HG03095 (cell line): ENCODE results near the gene KNTC1.
A peak's percentile ranks its signal among the peaks of the same experiment; 100 is the strongest.
"Not testable (repeated sequence)": the region's sequence is repeated elsewhere in the genome, so short reads cannot be mapped to it uniquely, and the experiment has no call there.

Experiments used
- ATAC-seq: cut with Tn5 transposase; IDR thresholded peaks from one replicate; pipeline ENCODE4 v1.9.1; 2021; ENCODE audit warnings: moderate library complexity; ENCODE audit not compliant: unreplicated experiment

The KNTC1 gene

DNA sequence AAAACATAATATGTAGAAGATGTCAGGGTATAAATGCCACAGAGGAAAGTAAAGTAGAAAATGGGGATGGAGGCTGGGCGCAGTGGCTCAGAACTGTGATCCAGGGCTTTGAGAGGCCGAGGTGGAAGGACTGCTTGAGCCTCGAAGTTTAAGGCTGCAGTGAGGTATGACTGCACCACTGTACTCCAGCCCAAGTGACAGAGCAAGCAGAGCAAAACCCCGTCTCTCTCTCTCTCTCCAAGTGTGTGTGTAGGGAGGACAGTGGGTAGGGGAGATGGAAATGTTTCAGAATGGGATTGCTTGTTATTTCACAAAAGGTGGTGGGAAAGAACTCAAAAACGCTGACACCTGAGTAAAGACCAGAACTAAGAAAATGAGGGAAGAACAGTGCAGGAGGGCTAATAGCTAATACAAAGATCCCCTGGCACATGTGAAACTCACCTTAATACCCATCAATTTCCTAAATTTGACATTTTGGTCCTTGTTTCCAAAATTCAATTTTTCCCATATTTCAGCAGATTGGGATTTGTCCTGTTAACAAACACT, 20.6 kb upstream of the KNTC1 start:
- ATAC-seq = no peak

DNA sequence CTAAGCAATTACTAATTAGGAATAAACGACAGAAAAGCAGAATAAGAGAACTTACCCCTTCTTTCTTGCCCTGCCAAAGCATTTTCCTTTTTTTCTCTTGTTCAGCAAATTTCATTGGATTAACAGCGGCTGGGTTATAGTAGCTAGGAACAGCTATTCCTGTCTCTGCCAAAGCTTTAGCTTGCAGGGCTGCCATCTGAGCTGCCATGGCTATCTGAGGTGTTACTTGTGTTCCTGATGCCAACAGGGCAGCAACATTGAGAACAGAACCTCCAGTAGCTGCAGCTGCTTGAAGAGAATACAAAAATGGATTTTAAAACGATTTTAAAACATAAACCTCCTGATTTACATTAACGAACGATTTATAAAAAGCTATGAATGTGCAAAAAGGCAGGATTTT, 18.9 kb upstream of the KNTC1 start:
- no peak for ATAC-seq

DNA sequence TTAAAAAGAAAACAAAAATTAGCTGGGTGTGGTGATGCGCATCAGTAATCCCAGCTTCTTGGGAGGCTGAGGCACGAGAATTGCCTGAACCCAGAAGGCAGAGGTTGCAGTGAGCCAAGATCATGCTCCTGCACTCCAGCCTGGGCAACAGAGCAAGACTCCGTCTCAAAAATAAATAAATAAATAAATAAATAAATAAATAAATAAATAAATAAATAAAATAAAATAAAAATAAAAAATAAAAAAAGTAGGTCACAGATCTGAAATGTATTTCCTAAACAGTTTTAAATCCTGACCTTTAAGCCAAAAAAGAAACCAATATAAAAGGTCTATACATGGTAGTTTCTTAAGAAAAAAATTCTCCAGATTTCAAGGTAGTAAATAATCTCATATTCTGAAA, 14.0 kb upstream of the KNTC1 start:
- ATAC-seq = not testable (repeated sequence)

DNA sequence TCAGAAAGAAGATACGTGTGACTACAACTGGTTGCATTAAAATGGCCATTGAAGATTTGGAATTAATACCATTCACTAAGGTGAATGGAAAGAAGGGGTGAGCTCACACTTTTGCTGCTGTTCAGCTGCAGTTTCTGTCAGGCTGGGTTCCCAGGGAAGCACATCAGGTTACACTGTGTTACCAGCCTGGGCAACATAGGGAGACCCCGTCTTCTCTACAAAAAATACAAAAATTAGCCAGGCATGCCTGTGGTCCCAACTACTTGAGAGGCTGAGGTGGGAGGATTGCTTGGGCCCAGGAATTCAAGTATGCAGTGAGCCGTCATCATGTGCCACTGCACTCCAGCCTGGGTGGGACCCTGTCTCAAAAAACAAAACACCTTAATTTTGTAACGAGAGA, 13.4 kb upstream of the KNTC1 start:
- no peak for ATAC-seq

DNA sequence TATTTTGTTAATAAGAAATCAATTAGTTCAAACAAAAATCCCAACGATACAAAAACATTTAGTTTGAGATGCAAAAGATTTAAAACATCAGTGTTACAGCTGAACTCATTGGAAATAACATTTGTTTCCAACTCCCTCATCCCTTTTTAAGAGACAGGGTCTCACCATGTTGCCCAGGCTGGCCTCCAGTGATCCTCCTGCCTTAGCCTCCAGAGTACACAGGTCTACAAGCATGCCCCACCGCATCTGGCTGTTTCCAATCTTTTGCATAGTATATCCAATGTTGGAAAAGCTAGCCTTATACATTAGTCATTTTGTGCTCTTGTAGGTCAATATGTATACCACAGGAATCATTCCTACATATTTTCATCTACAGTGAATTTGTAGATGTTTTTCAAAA, 11.8 kb upstream of the KNTC1 start:
- no peak for ATAC-seq

DNA sequence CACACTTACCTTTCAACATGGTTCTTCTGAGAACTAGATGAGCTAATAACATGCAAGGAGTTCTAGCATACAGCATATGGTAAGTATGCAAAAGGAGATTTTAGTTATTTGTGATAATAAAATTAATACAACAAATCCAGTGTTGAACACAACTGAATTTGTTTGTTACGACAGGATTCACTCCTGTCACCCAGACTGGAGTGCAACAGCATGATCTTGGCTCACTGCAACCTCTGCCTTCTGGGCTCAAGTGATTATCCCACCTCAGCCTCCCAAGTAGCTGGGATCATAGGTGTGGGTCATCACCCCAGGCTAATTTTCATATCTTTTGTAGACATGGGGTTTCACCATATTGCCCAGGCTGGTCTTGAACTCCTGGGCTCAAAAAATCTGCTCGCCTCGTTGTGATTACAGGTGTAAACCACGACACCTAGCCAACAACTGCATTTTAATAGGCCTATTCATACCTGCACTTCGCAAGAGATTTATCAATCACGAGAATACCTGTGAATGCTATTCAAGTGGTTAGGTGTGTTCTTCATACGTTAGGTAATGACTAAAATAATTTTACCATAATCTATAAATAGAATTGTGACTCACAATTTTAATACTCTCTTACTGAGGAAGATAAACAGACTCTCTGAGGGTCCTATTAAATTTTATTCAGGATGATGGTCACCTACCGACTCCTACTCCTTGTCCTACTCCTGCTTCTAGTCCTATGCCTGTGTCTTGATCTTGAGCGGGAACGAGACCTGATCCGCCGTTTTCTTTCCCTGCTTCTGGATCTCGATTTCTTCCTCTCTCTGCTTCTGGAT, 10.3 kb upstream of the KNTC1 start:
- no peak for ATAC-seq

DNA sequence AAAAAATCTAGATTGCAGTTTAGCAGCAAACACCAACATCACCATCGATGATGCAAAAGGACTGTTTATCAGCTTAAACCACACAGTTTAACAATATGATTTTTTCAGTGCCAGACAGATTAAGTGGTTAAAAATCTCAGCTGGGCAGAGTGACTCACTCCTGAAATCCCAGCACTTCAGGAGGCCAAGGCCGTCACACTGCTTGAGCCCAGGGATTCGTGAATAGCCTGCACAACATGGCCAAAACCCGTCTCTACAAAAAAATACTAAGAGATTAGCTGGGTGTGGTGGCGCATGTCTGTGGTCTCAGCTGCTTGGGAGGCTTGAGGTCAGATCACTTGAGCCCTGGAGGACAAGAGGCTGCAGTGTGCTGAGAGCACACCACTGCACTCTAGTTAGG, 9.2 kb upstream of the KNTC1 start:
- no peak for ATAC-seq

DNA sequence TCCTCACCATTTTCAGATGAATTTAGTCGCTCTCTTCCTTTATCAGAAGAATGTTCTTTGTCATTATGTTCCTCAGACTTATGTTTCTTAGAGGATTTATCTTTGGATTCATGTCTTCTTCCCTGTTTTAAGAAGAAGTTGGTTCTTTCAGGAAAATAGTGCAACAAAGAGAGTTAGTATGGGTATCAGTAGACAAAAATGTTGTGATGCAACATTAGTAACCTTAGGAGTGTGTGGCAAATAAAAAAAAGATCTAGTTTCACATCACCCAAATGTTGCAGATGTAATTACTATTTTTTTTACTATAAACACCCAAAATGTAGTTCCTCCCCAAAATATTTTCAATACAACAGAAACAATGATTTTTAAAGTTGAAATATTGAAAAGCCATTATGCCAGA, 8.1 kb upstream of the KNTC1 start:
- no peak for ATAC-seq

DNA sequence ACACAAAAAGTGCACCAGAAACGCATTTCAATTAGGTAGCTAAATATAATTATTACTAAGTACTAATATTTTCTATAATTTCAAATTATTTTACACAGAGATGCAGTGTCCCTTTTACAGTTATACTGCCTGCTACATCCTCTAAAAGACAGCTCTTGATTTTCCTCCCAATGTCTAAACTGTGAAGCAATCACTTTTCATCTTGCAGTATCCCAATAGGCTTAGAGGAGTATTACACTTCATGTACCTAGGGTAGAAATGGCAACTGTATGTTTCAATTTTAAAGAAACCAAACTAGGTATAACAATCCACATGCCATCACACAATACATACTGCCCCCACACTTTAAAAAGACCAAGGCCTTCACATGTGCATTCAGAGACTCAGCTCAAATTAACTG, 7.6 kb upstream of the KNTC1 start:
- no peak for ATAC-seq

DNA sequence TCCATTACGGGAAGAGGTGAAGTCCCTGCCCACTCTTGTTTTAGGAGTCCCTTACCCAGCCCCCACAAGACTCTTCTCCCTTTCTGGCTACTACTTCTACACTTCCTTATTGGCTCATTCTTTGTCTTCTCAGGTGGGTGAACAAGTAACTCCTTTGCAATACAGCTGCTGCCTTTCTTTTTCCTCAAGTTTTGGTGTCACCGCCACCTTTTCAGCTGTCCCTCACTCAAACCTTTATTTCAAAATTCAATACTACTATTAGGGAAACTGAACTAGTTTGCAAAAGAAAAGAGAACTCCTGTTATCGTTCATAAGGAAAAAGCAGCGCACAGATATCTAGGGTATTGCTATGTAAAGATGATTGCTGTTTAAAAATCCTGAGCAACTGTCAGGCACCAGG, 6.4 kb upstream of the KNTC1 start:
- no peak for ATAC-seq

DNA sequence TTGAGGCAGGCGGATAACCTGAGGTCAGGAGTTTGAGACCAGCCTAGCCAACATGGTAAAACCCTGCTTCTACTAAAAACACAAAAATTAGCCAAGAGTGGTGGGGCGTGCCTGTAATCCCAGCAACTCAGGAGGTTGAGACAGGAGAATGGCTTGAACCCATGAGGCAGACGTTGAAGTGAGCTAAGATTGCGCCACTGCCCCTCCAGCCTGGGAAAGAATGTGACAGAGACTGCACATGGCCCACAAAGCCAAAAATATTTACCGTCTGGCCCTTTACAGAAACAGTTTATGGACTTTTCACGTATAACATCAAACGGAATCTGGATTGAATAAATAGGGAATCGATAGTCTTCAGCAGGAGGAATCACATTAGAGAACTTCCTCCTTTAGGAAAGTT, 3.8 kb upstream of the KNTC1 start:
- ATAC-seq = no peak

DNA sequence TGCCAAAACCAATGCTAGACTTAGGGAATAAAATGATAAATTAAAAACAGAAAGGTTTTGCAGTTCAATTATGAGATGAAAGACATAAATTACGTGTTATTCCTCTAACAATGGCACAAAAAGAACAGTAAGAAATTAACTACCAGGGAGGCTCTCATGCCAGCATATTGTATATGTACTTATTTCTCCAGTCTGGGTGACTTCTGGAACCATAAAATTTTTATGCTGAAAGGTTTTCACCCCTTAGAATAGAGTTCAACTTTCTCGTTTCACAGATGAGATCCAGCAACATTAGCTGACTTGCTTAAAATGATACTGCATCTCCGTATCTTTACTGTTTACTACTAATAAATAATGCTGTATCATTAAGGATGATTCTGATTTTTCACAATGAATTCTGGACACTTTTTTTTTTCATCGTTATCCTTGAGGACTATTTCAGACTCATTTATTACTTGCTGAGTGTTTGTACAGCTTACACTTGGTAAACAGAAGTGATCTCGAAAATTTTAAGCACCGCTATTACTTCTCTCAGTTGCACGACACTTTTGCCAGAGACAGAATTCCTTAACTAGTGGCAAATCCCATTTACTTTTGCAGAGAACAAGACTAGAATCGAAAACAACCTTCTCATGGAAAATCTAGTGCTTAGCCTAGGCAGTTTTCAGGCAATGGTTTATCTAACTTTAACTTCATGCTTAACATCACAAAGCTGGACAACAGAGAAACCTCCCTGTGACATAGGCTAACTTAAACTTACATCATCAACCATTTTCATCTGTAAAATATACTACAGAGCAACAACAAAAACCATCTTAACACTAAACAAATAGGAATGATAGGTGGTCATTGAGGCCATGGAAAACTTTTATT, 3.0 kb upstream of the KNTC1 start:
- ATAC-seq = no peak

DNA sequence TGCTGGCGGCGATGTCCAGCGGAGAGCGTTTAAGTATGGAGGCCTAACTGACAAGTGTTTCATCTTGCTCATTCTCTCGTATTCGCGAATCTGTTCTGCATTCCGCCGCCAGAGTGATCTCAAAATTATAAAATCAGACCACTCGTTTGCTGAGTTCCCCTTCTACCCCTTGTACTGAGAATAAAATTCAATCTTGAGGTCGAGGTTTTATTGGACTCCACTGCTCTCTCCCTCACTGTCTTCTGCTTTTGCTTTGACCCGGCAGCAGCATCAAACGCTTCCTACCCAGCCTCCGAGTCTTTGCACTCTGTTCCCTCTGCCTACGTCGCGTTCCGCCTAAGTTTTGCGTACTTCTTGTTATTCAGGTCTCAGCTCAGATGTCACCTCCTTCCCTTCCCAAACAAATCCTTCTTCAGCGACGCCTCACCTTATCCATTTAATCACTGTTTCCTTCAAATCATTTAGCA, 462 bp downstream of the KNTC1 start:
- no peak for ATAC-seq

DNA sequence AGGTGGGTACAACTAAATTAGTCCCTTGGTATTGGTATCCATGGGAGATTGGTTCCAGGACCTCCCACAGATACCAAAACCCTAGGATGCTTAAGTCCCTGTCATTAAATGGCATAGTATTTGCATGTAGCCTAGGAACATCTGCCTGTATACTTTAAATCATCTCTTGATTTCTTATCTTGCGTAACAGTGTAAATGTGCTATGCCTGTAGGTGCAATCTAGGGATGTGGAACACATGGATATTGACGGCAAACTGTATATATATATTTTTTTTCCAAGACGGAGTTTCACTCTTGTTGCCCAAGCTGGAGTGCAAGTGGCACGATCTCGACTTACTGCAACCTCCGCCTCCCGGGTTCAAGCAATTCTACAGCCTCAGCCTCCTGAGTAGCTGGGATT, 1.5 kb downstream of the KNTC1 start:
- no peak for ATAC-seq

DNA sequence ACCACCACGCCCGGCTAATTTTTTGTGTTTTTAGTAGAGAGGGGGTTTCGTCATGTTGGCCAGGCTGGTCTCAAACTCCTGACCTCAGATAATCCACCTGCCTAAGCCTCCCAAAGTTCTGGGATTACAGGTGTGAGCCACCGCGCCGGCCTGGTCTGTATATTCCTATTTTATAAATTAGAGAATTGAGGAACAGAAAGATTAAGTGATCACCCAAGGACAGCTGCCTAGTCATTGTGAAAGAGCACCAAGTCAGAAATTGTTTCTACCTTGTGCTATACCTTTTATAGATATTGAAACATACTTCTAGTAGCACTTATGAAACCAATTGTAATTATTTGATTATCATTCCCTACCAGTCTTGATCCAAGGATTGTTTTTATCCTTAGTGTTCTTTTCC, 1.9 kb downstream of the KNTC1 start:
- ATAC-seq = no peak

DNA sequence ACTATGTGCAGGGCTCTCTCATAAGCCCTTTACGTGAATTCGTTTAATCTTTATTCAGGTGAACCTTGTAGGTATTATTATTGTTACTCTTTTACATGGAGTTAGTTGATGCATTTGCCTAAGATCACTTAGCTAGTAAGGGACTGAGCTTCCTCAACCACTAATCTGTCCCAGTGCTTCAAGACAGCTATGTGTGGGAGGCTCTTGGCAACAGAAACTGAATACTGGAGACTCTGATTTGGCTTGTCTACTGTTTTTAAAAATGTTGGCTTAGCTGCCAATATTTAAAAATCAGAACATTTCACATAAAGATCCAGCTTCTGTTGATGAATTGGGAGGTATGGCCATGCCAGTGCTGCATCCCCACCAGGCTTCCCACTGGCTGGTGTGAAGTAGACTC, 6.8 kb downstream of the KNTC1 start:
- ATAC-seq = no peak

DNA sequence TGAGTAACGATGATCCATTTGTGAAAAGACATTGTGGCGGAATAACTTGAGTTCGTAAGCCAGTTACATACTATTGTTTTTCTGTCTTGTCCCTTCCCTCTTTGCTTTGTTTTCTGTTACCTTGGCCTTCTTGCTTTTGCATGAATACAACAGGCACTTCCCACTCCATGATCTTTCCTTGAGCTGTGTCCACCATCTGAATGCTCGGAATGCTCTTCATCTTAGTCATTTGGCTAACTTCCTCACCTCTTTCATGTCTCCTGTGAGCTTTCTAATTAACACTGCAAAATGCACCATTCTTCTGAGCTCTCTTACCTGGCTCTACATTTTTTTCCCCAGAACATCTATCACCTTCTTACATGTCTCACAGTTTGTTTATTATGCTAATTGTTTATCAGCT, 10.0 kb downstream of the KNTC1 start:
- ATAC-seq = no peak

DNA sequence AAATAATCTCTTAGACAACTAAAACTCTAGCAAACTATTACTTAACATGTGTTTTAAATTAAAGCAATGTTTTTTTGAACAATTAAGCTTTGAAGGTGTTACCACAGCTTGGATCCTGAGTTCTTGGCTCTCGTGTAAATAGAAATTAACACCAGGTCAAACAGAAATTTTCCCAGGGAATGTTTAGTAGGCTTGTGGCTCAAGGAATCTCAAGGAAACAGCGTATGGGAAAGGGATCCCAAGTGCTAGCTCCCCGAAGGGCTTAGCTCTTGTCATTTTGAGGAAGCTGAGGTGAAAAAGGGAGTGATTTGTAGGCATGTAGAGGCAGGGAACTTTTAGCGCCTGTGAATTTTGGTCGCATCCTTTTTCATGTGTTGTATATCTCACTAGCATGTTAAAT, 11.4 kb downstream of the KNTC1 start:
- no peak for ATAC-seq

DNA sequence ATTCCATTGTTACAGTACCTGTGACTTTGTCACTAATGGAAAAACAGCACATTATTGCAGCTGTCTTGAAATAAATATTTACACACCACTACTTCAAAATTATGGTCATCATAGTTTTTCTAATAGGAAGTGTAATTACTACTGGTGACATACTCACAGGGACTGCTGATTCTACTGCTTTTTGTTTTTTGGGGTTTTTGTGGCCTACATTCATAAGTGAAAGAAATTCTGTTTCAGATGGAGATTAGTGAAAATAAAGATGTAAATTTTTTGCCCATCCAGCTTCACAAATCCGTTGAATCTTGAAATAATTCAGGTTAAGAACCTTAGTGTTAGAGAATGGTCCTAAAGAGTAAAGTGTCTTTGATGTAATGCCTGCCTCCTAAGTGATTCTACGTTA, 17.5 kb downstream of the KNTC1 start:
- ATAC-seq = no peak

DNA sequence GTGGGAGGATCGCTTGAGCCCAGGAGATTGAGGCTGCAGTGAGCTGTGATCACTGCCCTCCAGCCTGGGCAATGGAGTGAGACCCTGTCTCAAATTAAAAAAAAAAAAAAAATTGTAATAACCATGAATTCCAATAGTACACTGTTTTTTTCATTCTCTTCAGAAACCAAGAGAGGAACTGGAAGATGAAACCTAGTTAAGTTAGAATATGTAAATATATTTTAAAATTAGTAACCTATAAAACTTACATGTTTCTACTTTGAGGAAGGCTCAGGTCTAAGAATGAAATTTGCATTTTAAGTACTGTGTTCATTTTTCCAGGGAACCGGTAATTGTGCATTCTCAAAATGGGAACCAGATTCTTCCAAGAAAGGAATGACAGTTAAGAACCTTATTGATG, 18.8 kb downstream of the KNTC1 start:
- ATAC-seq = peak; percentile 77

DNA sequence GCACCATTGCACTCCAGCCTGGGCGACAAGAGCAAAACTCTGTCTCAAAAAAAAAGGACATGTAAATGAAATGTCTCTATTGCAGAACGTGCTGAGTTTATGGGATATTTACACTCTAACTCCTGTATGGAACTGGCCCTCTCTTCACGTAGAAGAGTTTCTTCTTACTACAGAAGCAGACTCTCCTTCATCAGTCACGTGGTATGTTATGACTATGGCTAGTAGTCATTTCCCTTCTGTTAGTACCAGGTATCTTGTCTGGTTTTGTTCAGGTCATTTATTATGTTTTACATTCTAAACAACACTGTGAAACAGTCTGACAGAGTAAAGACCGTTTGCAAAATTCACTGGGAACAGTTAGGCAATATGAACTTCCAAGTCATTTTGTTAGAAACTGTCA, 20.3 kb downstream of the KNTC1 start:
- no peak for ATAC-seq
